COLO668 (cell line): ENCODE results near the gene FYB2.

ENCODE experiments used
- DNase-seq: peaks from one replicate; lab custom pipeline; 2025; ENCODE audit not compliant: unreplicated experiment; lab: John Stamatoyannopoulos, UW

The FYB2 gene, protein sequence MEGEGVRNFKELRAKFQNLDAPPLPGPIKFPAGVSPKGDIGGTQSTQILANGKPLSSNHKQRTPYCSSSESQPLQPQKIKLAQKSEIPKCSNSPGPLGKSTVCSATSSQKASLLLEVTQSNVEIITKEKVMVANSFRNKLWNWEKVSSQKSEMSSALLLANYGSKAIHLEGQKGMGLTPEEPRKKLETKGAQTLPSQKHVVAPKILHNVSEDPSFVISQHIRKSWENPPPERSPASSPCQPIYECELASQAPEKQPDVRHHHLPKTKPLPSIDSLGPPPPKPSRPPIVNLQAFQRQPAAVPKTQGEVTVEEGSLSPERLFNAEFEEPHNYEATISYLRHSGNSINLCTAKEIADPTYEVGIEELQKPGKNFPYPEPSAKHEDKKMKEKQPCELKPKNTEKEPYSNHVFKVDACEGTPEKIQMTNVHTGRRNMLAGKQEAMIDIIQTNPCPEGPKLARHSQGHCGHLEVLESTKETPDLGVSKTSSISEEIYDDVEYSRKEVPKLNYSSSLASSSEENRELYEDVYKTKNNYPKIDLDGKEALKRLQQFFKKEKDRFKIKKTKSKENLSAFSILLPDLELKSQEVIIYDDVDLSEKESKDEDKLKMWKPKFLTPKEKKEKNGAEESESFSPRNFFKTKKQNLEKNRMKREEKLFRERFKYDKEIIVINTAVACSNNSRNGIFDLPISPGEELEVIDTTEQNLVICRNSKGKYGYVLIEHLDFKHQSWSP

GRCh38 chr1:56819387-56819899 is at the start of gene FYB2:
Gene FYB2 (minus strand): TSS chr1:56819404. CDS start chr1:56819290, 114 bp downstream.
- peak; percentile 93 for DNase-seq

DNA sequence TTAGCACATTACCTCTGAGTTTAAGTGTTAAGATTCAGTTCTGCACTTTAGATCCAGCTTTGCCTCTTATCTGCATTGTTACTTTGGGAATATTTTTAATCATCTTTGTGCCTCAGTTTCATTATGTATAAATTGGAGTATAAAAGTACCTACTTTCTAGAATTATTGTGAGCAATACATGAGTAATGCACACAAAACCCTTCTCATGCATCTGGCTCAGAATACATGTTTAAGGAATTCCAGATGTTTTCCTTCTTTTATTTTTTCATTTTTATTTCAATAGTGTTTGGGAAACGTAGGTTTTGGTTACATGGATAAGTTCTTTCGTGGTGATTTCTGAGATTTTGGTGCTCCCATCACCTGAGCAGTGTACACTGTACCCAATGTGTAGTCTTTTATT is 49.6 kb upstream of the FYB2 start:
- DNase-seq, result no peak

- no peak for DNase-seq
Measured at GRCh38 chr1:56867491-56867890, 48.3 kb upstream of the FYB2 start.

- DNase-seq, result no peak
Measured at GRCh38 chr1:56866656-56867055, 47.5 kb upstream of the FYB2 start.

DNA sequence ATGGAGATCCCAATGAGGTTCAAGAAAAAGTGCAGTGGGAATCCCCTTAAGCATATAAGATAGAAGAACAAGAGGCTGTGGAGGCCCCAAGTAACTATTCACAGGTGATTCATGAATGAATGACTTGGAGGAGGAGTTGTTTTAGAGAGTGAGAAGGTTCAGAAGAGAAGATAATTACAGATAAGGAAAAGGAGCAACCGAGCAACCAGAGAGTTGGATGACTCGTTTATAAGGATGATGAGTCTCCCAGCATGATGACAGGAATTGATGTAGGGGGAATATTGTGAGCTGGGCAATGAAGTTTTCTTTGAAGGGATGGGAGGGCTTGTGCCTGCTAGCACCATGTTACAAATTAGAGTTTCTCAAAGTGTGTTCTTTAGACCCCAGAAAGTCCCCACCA is 45.2 kb upstream of the FYB2 start:
- no peak for DNase-seq

DNA sequence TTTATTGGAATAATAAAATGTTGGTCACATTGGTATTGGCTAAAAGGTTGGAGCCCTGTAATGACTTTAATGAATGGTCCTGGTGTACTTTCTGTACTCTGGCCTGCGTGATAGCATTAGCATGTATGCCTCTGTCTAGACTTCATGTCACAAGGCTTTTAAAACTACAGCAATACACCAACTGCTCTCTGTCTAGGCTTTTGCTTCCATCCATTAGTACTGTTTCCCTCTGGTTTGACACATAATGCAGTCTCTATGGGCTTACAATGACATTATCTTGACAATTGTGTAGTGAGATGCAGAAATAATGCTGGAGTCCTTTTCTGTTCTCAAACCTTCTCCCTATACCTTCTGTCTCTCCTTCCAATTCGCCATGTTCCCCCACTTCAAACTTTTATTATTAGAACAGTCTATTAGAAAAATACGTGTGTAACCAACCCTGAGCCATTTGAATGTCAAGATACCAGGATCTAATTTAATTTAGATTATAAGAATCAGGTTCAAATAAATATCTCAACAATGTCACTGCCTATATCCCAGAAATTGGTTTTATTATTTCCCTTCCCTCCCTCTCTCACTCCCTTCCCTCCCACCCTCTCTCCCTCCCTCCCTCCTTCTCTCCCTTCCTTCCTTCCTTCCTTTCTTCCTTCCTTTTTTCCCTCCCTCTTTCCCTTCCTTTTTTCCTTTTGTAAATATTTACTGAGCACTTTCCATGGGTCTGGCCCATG is 44.2 kb upstream of the FYB2 start:
- DNase-seq, result no peak

- no peak for DNase-seq
Measured at GRCh38 chr1:56859287-56859686, 40.1 kb upstream of the FYB2 start.

- DNase-seq, result no peak
Measured at GRCh38 chr1:56856186-56856585, 37.0 kb upstream of the FYB2 start.

- DNase-seq, result no peak
Measured at GRCh38 chr1:56855190-56855589, 36.0 kb upstream of the FYB2 start.

DNA sequence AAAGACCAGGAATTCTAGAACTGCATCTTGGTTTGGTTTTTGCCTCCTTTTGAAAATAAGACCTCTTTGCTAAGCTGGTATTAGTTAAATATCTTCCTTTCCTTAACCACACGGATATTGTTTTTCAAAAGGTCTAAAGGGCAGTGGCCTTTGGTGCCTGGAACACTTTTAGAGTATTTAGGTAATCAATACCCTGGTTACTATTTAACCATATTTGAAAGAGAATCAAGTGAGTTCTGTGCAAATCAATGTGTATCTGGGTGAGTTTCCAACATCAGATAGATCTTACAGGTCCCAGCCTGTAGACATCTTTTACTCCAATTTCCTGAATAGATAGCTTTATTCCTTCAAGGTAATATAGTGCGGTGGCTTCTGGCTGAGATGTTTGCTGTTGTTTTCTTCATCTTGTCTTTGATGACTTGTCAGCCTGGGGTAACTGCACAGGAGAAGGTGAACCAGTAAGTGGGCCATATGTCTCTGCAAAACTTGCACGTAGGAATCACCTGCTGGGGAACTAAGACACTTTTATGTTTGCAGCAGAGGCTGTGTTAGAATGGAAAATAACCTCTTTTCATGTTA is 35.4 kb upstream of the FYB2 start, which contains the start of gene C8A:
Gene C8A, plus strand, starts transcription at position 277 of the 579 bp plus-strand sequence. Its CDS starts 105 bp downstream, at position 382.
- DNase-seq, result no peak

DNA sequence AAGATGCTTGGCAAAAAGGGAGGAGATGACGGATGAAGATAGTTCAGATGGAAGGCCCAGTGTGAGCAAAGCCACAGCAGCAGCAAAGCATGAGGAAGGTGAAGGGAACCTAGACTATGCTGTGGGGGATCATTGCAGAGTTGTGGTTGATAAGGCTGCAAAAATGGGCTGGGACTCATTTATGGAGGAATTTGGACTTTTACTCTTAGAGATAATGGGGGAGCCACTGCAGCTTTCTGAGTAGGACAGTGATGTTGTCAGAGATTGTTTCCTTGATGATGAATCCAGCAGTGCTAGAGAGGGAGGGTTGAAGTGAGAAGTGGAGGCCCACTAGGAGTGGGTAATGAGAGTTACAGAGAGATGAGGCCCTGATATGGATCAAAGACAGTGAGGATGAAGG is 33.3 kb upstream of the FYB2 start:
- no peak for DNase-seq

GRCh38 chr1:56850922-56851321 is 31.7 kb upstream of the FYB2 start:
- no peak for DNase-seq

GRCh38 chr1:56850411-56850810 is 31.2 kb upstream of the FYB2 start:
- no peak for DNase-seq

DNA sequence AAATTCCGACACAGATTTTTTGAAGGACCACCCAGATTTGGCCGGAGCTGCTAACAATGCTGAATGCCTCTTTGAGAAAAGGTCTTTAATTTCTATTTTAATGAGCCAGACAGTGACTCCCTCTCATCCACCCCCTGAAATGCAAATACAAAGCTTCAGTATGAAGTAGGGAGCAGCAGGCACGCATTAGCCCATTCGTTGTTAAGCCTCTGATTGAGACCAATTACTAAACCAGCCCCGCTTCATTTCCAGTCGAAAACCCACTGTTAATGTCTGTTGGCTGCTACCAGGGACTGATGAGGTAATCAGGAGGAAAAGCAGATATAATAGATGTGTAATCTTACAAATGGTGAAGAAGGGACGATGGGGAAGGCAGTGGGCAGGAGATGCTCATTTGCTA is 30.5 kb upstream of the FYB2 start:
- no peak for DNase-seq

- DNase-seq, result no peak
Measured at GRCh38 chr1:56845343-56845742, 26.1 kb upstream of the FYB2 start.

- DNase-seq, result no peak
Measured at GRCh38 chr1:56844545-56845136, 25.4 kb upstream of the FYB2 start.

GRCh38 chr1:56843544-56843943 is 24.3 kb upstream of the FYB2 start:
- no peak for DNase-seq

DNA sequence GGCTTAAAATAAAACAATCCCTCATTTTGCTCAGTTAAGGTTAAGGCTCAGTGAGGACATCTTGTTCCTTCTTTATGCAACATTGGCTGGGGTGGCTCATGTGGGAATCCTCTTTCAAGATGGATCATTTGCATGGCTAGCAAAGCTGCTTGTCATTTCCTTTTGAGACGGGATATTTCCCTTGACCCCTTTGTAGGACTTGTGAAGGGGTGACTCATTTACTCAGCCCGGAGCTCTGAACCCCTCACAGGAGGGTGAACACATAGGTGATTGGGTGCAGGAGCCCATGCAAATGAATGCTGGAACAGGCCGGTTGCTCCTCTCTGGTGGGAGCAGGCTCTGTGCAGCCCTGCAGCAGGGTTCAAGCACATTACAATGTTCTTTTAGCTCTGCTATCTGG is 19.6 kb upstream of the FYB2 start:
- no peak for DNase-seq

DNA sequence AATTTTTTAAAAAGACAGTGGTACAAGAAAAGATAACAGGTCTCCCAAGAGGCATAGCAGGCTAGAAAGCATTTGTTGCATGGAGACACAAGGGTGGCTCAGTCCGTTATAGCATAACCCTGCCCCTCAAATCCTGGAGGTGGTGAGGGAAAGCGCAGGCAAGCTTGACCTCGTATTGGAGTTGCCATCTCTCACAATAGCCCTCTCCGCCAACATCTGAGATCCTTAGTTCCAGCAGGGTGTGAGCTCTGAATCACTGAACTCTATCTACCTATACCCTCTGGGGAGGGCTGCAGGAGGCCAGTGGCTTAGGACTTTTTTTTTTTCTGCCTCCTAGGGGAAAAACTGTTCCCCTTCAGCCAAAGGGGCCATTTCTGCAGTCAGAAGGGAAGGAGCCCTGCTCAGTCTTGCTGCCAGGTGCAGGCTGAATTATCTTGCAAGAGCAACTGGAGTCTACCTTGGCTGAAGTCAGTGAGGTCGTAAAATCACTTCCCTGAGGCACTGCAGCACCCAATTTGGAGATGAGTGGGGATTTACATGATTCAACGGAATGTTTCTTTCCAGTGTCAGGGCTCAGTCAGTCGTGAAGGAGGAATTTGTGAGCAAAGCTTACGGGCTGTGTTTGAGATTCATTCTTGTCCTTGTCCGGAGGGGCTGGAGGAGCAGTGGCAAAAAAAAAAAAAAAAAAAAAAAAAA is 18.2 kb upstream of the FYB2 start:
- no peak for DNase-seq

- no peak for DNase-seq
Measured at GRCh38 chr1:56836359-56836758, 17.2 kb upstream of the FYB2 start.
